ENCODE measurements around the gene CCSER1.
"Not testable (repeated sequence)": the region's sequence is repeated elsewhere in the genome, so short reads cannot be mapped to it uniquely, and the experiment has no call there.

The CCSER1 gene

DNA sequence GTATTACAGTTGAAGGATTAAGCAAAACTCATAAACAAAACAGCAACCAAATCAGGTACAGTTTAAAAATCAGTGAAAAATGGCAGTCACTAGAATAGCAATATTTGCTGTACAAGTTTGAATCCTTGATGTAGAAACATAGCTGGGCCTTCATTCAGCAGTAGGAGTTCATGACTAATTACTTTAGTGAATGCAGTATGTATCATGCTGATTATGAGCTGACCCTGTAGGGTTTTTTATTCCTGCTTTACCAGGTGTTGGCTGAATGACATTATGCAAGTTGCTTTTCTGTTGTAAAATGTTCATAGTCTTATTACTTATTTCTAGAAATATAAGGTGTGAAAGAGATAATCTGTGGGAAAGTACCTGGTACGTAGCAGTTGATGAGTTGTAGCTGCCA is 179.6 kb downstream of the CCSER1 start:
- DNase-seq (ENCODE audit: low read depth, low spot score): no peak
- Histone ChIP-seq H3K36me3 (ENCODE audit: insufficient read depth, low read length) (no peaks in the 10 kb centered on the region), H3K9me3 (ENCODE audit: low read depth, low read length) (no peaks in the 10 kb centered on the region), H3K27ac (no peak overlapping the region), H3K4me3 (no peak overlapping the region), H3K9ac (ENCODE audit: insufficient read length) (no peak overlapping the region)
- TF ChIP-seq EZH2 (IDR thresholded peaks at IDR 0.05) (no peak), FOXP2 (optimal IDR thresholded peaks at IDR 0.05; ENCODE audit: control extremely low read depth, extremely low read length, insufficient read depth) (no peak), POLR2AphosphoS5 (IDR thresholded peaks at IDR 0.05; ENCODE audit: borderline replicate concordance, low read depth, low read length) (no peak)

DNA sequence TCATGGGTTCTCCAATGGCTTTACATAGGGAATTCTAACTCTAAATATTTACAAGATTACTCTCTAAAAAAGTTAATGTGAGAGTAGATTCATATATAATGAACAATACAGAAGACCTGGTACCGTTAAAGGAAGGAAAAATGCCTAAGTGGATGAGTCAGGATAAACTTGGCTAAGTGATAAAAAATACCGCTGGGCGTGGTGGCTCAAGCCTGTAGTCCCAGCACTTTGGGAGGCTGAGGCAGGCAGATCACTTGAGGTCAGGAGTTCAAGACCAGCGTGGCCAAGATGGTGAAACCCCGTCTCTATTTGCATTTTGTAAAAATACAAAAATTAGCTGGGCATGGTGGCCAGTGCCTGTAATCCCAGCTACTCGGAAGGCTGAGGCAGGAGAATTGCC is 189.9 kb downstream of the CCSER1 start:
- not testable (repeated sequence) for H3K4me3 ChIP-seq; H3K27ac ChIP-seq; DNase-seq (ENCODE audit: low read depth, low spot score); H3K36me3 ChIP-seq (ENCODE audit: insufficient read depth, low read length); H3K9ac ChIP-seq (ENCODE audit: insufficient read length); H3K9me3 ChIP-seq (ENCODE audit: low read depth, low read length)

DNA sequence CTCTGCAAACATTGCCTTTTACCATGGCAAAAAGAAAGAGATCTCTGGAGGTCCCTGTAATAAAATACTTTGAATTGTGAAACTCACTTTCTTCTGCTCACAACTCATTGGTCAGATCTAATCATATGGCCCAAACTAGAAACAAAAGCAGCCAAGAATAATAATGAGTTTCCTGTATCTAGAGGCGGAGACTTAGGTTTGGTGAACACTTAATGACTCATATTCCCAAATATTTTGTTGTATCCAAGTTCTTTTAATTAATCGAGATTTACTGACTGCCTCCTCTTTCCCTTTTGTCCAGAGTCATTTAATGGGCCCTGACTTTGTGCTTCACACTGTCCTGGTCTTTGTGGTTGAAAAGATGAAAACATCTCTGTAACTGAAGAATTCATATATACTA is 190.6 kb downstream of the CCSER1 start:
- TF ChIP-seq EZH2 (IDR thresholded peaks at IDR 0.05) (no peak), POLR2AphosphoS5 (IDR thresholded peaks at IDR 0.05; ENCODE audit: borderline replicate concordance, low read depth, low read length) (no peak), FOXP2 (optimal IDR thresholded peaks at IDR 0.05; ENCODE audit: control extremely low read depth, extremely low read length, insufficient read depth) (no peak)
- Histone ChIP-seq H3K9me3 (ENCODE audit: low read depth, low read length) (no peaks in the 10 kb centered on the region), H3K27ac (peak overlapping the region; percentile 91), H3K4me3 (peak overlapping the region; percentile 42), H3K9ac (ENCODE audit: insufficient read length) (no peak overlapping the region), H3K36me3 (ENCODE audit: insufficient read depth, low read length) (no peaks in the 10 kb centered on the region)
- no peak for DNase-seq (ENCODE audit: low read depth, low spot score)

DNA sequence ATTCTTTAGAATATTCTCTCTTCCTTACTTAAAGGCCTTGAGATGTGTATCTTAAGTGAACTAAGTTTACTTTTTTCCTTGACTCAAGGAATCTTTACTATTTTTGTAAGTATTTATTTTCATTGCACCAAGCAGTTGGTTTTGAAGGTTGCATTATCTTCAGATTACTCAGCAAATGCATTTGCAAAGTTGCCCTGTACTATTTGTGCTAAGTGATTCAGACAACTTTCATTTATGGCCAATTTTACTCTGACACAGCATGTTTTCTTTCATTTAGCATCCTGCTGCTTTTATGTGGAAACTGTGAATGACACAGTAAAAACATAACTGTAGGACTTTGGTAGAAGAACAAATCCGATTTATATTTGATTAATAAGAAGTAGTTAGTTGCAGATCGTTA is 191.0 kb downstream of the CCSER1 start:
- Histone ChIP-seq H3K4me3 (peak overlapping the region; percentile 42), H3K36me3 (ENCODE audit: insufficient read depth, low read length) (no peaks in the 10 kb centered on the region)

DNA sequence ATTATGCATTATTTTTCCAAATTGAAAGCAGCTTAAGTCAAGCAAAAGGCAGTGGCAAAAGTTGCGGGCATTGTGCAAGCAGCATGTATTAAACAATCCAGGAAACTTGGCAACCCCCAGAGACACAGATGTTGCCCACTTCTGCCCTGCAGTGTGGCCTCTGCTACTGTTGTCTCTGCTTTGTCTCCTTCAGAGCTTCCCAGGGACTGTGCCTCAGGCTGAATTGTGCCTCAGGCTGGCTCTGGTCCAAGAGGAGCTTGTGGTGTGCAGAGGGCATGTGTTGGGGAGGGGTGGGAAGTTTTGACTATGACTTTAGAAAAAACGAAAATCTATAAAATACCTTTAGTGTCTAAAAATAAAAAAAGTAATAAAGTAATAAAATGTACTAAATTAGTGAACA is 201.4 kb downstream of the CCSER1 start:
- TF ChIP-seq EZH2 (IDR thresholded peaks at IDR 0.05) (no peak), POLR2AphosphoS5 (IDR thresholded peaks at IDR 0.05; ENCODE audit: borderline replicate concordance, low read depth, low read length) (no peak; the same call in 1 of the 2 replicates), FOXP2 (optimal IDR thresholded peaks at IDR 0.05; ENCODE audit: control extremely low read depth, extremely low read length, insufficient read depth) (no peak)
- no peak overlapping the region for H3K9ac ChIP-seq (ENCODE audit: insufficient read length)
- H3K9me3 ChIP-seq (ENCODE audit: low read depth, low read length): no peaks in the 10 kb centered on the region
- H3K36me3 ChIP-seq (ENCODE audit: insufficient read depth, low read length): no peaks in the 10 kb centered on the region
- no peak overlapping the region for H3K27ac ChIP-seq
- DNase-seq (ENCODE audit: low read depth, low spot score): peak; percentile 61
- H3K4me3 ChIP-seq: peak overlapping the region; percentile 58

More for the DNA sequence above, 191.0 kb downstream of the CCSER1 start:
- H3K9ac ChIP-seq (ENCODE audit: insufficient read length): no peak overlapping the region
- no peaks in the 10 kb centered on the region for H3K9me3 ChIP-seq (ENCODE audit: low read depth, low read length)
- peak overlapping the region; percentile 91 for H3K27ac ChIP-seq
- TF ChIP-seq FOXP2 (optimal IDR thresholded peaks at IDR 0.05; ENCODE audit: control extremely low read depth, extremely low read length, insufficient read depth) (no peak), POLR2AphosphoS5 (IDR thresholded peaks at IDR 0.05; ENCODE audit: borderline replicate concordance, low read depth, low read length) (no peak; the same call in 1 of the 2 replicates), EZH2 (IDR thresholded peaks at IDR 0.05) (no peak)
- peak; percentile 73 for DNase-seq (ENCODE audit: low read depth, low spot score)

DNA sequence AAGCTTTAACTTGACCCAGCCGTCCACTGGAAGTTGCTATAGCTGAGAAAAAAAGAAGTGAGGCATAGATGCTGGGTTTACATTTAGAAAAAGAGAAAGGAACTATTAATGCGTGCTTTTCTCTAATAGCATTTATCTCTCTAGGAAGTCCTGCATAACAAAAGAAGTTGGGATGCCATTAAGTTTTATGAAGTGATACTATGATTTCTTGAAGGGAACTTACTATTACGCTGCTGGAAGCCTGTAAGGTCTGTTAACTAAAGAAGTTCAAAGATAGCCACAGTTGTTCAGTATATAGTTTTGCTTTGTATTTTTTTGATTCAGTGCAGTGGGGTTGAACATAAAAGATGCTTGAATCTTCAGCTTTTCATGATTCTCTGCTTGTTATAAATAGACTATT is 203.4 kb downstream of the CCSER1 start:
- TF ChIP-seq POLR2AphosphoS5 (IDR thresholded peaks at IDR 0.05; ENCODE audit: borderline replicate concordance, low read depth, low read length): no peak
- TF ChIP-seq EZH2 (IDR thresholded peaks at IDR 0.05): no peak
- TF ChIP-seq FOXP2 (optimal IDR thresholded peaks at IDR 0.05; ENCODE audit: control extremely low read depth, extremely low read length, insufficient read depth): no peak
- Histone ChIP-seq H3K9me3 (ENCODE audit: low read depth, low read length) (no peaks in the 10 kb centered on the region), H3K9ac (ENCODE audit: insufficient read length) (no peak overlapping the region)

DNA sequence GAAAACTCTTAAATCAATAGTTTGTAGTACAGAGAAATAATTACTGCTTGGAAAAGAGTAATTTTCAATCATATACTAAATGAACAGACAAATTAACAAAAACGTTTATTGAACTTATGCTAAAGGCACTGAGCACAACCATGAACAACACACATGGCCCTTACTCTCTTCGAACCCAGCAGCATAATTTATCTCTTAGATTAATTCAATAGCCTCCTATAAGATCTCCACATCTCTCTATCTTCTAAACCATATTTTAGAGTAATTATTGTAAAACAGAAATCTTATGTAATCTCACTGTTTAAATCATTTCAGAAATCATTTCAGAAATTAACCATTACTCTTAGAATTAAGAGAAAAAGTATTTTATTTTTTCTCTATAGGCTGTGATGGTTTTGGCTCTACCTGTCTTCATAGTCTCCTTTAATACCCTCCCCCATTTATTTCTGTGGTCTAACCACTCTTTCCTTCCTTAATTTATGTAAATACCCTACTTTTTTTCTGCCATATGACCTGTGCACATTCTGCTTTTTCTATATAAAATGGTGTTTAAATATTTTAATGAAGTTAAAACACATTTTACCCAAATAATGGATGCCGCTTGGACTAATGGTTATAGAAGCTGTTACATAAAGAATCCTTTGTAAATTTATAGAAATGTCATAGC is 218.5 kb downstream of the CCSER1 start:
- no peak overlapping the region for H3K9ac ChIP-seq (ENCODE audit: insufficient read length)
- H3K9me3 ChIP-seq (ENCODE audit: low read depth, low read length): no peaks in the 10 kb centered on the region
- no peak for DNase-seq (ENCODE audit: low read depth, low spot score)
- TF ChIP-seq EZH2 (IDR thresholded peaks at IDR 0.05) (no peak), POLR2AphosphoS5 (IDR thresholded peaks at IDR 0.05; ENCODE audit: borderline replicate concordance, low read depth, low read length) (no peak), FOXP2 (optimal IDR thresholded peaks at IDR 0.05; ENCODE audit: control extremely low read depth, extremely low read length, insufficient read depth) (no peak)
- H3K36me3 ChIP-seq (ENCODE audit: insufficient read depth, low read length): no peaks in the 10 kb centered on the region
- no peak overlapping the region for H3K4me3 ChIP-seq
- no peak overlapping the region for H3K27ac ChIP-seq

More for the DNA sequence above, 203.4 kb downstream of the CCSER1 start:
- Histone ChIP-seq H3K4me3 (no peak overlapping the region), H3K27ac (no peak overlapping the region), H3K36me3 (ENCODE audit: insufficient read depth, low read length) (no peaks in the 10 kb centered on the region)
- no peak for DNase-seq (ENCODE audit: low read depth, low spot score)

DNA sequence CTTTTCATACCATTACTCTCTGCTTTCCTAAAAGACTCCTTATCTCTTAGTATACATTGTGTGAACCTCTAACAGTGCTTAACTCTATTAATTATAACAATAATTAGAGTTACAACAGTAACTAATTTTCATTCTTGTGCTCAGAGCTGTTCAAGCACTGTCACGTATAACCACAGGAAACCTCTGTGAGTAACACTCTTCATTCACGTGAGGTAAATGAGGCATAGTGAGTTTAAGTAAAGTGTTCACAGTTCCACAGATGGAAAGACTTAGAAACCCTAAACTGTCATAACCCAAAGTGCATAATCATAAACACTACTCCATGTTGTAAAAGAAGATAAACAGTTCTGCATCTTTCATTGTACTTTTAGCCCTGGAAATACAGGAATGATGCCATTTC is 222.4 kb downstream of the CCSER1 start:
- DNase-seq (ENCODE audit: low read depth, low spot score): no peak

More for the DNA sequence above, 222.4 kb downstream of the CCSER1 start:
- no peak for TF ChIP-seq EZH2 (IDR thresholded peaks at IDR 0.05)
- no peak for TF ChIP-seq POLR2AphosphoS5 (IDR thresholded peaks at IDR 0.05; ENCODE audit: borderline replicate concordance, low read depth, low read length)
- no peak for TF ChIP-seq FOXP2 (optimal IDR thresholded peaks at IDR 0.05; ENCODE audit: control extremely low read depth, extremely low read length, insufficient read depth)
- H3K9ac ChIP-seq (ENCODE audit: insufficient read length): no peak overlapping the region
- H3K36me3 ChIP-seq (ENCODE audit: insufficient read depth, low read length): no peaks in the 10 kb centered on the region
- no peak overlapping the region for H3K27ac ChIP-seq
- H3K9me3 ChIP-seq (ENCODE audit: low read depth, low read length): no peaks in the 10 kb centered on the region
- no peak overlapping the region for H3K4me3 ChIP-seq

Measured in SK-N-MC (cell line).